ENCODE measurements around the gene CEACAM1.

DNA sequence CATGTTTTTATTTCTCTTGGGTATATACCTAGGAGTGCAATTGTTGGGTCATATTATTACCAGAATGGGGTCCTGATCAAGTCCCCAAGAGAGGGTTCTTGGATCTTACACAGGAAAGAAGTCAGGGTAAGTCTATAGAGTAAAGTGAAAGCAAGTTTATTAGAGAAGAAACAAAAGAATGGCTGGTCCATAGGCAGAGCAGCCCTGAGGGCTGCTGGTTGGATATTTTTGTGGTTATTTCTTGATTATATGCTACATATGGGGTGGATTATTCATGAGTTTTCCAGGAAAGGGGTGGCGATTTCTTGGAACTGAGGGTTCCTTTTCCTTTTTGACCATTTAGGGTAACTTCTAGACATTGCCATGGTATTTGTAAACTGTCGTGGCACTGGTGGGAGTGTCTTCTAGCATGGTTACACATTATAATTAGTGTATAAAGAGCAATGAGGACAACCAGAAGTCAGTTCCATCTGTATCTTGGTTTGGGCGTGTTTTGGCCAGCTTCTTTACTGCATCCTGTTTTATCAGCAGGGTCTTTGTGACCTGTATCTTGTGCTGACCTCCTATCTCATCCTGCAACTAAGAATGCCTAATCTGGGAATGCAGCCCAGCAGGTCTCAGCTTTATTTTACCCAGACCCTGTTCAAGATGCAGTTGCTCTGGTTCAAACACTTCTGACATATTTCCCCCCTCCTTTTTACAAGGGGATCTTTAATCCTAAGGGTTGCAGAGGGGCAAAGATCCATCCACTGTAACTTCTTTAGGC, 41.1 kb downstream of the CEACAM1 start:
- TF ChIP-seq, protein P1, sequence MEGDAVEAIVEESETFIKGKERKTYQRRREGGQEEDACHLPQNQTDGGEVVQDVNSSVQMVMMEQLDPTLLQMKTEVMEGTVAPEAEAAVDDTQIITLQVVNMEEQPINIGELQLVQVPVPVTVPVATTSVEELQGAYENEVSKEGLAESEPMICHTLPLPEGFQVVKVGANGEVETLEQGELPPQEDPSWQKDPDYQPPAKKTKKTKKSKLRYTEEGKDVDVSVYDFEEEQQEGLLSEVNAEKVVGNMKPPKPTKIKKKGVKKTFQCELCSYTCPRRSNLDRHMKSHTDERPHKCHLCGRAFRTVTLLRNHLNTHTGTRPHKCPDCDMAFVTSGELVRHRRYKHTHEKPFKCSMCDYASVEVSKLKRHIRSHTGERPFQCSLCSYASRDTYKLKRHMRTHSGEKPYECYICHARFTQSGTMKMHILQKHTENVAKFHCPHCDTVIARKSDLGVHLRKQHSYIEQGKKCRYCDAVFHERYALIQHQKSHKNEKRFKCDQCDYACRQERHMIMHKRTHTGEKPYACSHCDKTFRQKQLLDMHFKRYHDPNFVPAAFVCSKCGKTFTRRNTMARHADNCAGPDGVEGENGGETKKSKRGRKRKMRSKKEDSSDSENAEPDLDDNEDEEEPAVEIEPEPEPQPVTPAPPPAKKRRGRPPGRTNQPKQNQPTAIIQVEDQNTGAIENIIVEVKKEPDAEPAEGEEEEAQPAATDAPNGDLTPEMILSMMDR (IDR thresholded peaks at IDR 0.05; ENCODE audit: insufficient read depth, low read length): no peak
- no peak for TF ChIP-seq POLR2AphosphoS5 (IDR thresholded peaks at IDR 0.05; ENCODE audit: low read depth)
